Measurements from ENCODE around the gene DRP2.
"Not testable (repeated sequence)": the region's sequence is repeated elsewhere in the genome, so short reads cannot be mapped to it uniquely, and the experiment has no call there.

Gene DRP2, protein sequence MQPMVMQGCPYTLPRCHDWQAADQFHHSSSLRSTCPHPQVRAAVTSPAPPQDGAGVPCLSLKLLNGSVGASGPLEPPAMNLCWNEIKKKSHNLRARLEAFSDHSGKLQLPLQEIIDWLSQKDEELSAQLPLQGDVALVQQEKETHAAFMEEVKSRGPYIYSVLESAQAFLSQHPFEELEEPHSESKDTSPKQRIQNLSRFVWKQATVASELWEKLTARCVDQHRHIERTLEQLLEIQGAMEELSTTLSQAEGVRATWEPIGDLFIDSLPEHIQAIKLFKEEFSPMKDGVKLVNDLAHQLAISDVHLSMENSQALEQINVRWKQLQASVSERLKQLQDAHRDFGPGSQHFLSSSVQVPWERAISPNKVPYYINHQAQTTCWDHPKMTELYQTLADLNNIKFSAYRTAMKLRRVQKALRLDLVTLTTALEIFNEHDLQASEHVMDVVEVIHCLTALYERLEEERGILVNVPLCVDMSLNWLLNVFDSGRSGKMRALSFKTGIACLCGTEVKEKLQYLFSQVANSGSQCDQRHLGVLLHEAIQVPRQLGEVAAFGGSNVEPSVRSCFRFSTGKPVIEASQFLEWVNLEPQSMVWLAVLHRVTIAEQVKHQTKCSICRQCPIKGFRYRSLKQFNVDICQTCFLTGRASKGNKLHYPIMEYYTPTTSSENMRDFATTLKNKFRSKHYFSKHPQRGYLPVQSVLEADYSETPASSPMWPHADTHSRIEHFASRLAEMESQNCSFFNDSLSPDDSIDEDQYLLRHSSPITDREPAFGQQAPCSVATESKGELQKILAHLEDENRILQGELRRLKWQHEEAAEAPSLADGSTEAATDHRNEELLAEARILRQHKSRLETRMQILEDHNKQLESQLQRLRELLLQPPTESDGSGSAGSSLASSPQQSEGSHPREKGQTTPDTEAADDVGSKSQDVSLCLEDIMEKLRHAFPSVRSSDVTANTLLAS

DNA sequence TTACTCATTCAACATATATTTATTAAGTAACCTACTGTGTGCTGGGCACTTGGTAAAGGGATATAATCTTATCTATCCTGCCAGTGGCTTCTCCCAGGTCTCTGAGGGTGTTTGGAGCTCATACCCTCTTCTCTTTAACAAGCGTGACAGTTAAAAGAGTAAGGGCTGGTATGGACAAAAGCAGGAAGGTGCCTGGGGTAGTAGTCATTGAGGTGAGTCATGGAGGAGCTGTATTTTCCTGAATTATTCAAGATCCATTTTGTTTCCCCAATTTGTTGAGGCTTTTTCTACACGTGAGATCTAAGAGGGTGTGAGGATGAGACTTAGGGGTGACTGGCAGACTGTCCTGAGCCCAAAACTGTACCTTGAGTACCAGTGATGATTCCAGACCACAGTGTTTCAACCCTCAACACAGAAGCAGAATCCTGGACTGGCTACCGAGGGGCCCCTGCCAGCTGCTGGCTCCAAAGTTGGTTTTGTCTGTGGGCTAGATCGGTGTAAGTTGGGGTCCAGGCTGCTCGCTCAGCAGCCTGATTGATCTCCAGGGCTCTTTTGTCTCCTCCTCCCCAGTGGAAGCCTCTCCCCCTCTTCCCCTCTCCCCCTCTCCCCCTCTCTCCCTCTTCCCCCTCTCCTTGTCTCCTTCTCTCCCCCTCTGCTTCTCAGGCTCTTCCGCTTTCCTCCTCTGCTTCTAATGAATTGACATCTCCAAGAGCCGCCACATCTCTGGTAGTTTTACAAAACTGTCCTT is at the start of gene DRP2:
Gene DRP2, plus strand, starts transcription at position 671 of the 748 bp plus-strand sequence. CDS start 11,862 bp downstream, outside the sequence.
- DNase-seq (ENCODE audit: low spot score), result no peak

DNA sequence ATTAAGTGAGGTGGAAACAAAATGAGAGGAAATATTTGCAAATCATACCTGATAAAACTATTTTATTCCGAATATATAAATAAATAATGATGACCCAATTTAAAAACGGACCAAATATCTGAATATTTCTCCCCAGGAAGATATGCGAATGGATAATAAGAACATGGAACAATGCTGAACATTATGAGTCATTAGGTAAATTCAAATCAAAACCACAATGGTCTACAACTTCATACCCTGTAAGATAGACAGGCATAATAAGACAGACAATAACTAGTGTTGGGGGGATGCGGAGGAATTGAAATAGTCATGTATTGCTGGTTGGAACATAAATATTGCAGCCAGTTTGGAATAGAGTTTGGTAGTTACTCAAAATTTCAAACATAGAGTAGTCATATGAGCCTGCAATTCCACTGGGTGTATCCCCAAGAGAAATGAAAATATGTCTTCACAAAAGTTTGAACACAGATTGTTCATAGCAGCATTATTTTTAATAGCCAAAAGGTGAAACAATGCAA is 47.6 kb upstream of the DRP2 start:
- DNase-seq (ENCODE audit: low spot score), result no peak

DNA sequence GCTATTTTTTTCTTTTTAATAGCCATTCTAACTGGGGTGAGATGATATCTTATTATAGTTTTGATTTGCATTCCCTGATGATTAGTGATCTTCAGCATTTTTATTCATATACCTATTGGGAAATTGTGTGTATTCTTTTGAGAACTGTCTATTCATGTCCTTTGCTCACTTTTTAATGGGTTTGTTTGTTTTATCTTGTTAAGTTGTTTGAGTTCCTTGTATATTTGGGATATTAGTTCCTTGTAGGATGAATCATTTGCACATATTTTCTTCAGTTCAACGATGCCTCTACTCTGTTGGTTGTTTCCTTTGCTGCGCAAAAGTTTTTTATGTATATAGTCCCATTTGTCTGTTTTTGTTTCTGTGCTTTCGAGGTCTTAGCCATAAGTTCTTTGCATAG is 43.1 kb upstream of the DRP2 start:
- no peak for DNase-seq (ENCODE audit: low spot score)

DNA sequence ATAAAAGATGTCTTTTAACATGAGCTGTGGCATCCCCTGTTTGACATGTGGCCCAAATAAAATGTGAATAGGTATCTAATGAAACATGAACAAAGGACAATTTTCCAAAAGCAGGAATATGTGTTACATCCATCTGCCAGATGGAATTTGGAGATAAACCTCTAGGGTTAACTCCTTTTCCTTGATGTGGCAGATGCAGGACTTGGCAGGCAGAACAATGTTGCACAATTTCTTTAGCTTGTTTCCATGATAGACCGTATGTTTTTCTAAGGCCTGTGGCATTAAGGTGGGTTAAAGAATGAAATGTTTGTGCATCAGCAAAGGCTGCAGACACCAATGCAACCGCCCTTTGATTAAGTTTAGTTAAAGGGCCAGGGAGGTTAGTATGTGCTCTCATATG is 34.7 kb upstream of the DRP2 start:
- DNase-seq (ENCODE audit: low spot score), result not testable (repeated sequence)

DNA sequence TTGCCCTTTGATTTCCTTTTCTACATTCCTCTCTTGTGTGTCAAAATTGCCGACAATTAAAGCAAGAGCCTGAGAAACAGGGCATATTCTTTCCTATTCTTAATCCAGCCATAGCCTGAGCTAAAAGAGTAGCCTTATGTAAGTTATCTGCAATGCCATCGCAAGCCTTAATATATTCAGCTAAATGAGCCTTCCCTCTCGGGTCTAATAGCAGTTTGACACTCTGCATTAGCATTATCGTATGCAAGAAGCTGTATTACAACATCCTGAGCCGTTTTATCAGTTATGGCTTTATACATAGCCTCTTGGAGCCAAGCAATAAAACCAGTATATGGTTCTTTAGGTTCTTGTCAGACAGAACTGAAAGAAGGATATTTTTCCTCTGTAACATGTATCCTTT is 31.6 kb upstream of the DRP2 start:
- not testable (repeated sequence) for DNase-seq (ENCODE audit: low spot score)

DNA sequence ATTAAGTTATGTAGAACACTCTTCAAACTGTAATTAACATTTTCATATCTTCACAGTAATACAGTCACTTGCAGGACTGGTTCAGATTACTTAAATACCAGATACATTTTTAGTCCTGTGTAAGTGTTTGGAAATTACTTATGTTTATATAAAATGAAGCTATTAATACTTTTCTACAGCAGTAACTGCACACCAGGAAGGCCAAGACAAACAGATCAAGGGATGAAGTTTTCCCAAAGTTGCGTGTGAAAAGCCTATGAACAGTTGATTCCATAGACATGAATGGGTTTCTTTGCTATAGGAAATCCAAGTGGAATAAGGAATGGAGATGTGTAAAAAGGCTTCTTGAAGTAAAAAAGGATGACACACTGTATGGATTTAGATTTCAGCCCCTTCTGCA is 28.9 kb upstream of the DRP2 start:
- no peak for DNase-seq (ENCODE audit: low spot score)

DNA sequence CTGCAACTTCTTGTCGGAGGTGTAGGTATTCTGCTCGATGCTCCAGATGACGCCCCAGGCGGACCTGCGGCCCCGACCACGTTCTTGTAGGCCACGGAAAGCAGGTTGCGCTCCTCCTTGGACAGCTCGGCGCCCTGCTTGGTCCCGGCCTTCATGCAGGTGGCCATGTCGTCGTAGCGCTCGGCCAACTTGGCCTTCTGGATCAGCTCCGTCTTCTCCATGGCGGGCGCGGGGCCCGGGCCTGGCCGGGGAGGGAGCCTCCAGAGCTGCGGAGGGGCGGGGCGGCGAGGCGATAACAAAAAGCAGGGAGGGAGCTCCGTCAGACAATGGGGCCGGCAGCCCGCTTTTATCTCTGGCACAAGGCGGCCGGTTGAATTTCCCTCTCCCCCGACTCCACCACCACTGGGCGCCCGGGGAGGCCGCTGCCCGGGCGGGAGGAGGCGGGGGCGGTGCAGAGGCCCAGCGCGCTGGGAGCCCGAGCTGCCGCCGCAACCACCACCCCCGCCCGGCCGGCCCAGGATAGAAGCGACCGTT is 28.3 kb upstream of the DRP2 start:
- no peak for DNase-seq (ENCODE audit: low spot score)

DNA sequence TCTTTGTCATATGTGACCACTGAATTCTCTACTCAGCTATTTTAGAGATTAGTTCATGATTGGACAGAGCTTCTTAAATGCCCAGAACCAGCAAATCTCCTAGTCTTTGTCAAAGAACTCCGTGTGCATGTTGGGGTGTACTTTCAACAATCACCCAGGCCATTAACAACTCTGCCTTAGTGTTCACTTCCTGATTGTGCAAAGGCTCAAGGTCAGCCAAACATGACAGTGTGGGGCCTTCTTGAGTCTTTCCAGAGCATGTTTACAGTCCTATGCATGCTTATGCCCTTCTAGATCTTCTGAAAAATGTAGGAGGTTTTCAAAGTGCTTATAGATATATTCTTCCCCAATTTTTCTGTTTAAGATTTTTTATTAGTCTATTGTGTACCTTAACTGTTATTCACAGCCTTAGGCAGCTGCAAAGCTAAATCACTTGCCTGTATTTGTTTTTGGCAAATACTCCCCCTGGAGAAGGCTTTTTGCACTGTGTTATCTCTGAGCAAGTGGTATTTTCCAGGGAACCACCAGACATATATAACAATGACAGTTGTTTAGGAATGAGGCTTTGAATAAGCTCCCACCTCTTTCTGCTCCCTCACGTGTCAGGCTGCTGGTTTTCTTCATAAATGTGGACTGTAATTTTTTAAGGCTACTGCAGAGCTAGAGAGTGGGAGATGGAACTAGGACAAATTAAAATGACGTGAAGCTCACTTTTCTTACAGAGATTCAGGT is 24.0 kb upstream of the DRP2 start:
- DNase-seq (ENCODE audit: low spot score), result peak; percentile 31

DNA sequence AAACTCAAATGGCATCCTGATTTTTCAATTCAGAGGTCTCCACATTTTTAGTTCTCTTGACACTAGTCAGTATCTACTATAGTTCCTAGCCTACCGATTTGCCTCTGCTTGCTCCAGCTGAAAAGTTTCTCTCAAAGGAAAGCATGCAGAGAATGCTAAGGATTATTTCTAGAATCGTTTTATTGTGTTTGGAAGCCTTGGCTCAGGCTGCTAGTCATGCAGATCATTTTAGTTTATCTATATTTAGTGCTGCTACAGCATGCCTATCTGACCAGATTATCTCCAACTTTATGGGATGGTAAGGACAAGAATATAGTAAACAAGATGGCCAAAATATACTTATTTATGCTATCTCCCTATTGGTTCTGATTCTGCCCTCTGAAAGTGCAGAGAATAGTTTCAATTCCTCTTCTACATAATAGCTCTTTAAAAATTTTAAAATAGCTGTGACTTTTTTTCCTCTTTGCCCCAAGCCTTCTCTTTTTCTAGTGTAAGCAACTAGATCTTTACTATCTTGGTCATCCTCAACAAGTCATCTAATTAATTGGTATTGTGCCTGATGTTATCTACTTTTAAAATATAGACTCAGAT is 15.7 kb upstream of the DRP2 start:
- DNase-seq (ENCODE audit: low spot score), result no peak

DNA sequence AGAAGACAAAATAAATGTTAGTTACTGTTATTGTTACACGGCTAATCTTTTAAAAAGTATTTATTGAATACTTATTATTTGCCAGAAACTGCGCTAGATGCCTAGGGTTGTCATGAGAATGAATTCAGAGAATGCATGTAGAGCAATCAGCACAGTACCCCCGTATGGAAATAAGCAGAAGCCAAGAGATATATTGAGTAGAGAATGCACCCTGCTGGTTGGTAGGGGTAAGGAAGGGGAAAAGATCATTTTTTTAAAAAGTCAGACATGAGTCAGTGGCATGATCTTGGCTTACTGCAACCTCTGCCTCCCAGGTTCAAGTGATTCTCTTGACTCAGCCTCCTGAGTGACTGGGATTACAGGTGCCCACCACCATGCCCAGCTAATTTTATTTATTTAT is 13.1 kb upstream of the DRP2 start:
- DNase-seq (ENCODE audit: low spot score), result peak; percentile 32

DNA sequence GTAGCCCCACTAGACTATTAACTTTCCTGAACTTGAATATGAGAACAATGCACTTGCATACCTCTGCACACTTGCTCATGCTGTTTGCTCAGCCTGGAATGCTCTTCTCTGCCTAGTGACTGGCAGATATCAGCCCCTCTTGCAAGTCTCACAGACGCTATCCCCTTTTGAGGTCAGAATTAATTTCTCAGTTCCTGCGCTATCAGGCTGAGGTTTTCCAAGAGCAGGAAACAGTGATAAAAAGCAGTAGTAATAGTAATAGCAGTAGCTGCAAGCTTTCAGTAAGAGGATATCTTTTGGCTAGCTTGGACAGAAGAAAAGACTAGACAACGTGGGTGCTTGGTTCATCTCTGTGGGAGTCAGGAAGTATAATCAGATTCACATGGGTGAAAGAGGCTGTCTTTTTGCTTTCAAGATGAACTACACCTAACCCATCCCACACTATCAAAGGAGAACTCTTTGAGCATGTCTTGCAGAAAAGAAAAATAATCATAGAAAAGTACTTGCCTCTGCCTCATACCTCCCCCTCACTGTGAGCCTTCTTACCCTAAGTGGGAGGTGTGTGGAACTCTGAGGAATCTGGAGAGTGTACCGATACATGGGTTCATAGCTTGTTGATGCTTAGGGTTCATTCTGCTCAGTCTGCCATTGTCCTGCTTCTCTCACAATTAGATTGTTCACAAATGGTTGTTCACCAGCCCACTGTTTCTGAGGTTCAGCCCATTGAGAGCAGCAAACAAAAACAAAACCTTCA is 11.3 kb upstream of the DRP2 start:
- no peak for DNase-seq (ENCODE audit: low spot score)

DNA sequence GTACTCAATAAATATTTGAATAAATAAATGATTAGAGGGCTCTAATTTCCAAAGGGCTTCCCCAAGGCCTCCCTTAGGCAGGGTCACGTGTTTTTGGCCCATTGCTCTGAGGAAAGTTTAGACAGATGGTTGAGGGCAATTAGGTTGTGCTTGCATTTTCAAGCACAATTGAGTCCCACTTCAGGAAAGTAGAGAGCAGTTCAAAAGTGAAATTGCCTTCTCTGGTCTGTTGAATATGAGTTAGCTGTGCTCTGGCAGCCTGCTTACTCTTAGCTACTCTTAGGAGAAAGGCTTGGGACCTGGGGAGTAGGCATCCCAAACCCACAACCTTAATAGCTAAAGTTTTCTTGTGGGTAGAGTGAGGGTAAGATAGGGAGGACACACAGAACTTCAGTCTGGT is 9.0 kb upstream of the DRP2 start:
- DNase-seq (ENCODE audit: low spot score), result no peak

DNA sequence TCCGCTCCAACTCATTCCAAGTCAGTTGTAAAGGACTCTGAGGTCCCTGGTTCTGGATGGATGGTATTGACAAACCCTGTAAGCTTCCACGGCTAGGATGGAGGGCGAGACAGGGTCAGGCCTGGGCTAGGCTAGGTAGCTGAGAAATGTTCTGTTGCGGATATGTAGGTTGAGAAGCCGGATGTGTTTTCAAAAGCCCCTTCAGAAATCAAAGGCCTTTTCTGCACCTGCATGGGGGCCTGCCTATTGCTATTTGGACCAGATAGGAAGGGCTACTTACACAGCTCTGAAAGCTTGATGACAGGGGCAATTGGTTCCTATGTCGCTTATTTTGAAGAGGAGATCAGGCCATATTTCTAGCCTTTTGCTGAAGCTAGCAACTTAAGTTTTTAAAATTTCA is 1.9 kb upstream of the DRP2 start:
- DNase-seq (ENCODE audit: low spot score), result no peak

DNA sequence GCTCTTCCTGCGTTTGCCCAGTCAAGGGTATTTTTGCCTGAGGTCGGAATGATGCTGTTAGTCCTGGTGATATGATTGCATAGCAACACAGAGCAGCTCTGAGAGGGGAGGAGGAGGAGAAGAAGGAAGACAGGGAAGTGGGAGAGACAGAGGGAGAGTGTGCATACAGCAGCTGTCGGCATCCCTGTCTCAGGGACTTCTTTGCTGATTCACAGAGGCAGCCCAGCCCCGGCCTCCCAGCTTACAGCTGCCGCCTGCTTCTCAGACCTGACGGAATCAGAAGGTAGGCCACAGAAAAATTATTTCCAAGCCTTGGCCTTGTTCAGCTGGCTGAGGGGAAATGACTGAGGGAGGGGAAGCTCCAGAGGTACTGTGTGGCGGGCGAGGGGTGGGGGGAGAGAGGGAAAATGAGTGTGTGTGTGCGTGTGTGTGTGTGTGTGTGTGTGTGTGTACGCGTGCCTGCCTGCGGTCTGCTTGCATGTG is 319 bp downstream of the DRP2 start:
- no peak for DNase-seq (ENCODE audit: low spot score)

DNA sequence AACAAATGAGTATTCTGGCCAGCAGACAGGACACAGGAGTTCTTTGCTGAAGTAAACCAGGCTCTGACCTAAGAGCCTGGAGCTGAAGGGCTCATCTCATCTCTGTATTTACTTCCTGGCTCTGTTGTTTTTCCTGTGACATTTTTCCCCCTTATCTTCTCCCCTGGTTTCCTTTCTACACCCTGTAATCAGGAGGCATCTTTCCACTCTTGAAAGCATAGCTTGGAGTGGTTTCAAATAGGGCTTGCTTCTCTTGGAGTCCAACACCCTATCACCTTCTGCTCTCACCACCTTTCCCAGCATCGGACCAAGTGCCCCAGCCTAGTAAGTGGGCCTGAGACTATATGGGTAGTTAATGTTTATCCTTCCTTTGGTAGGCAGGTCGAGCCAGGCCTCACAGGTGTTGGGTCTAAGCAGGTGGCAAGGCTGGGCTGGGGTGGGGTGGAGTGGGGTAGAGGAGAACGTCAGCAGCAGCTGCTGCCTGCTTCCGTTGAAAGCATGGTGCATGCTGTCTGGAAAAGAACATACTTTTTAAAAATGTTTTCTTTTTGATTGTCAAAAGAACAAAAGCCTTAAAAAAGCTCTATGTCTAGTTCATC is 1.2 kb downstream of the DRP2 start:
- DNase-seq (ENCODE audit: low spot score), result no peak

DNA sequence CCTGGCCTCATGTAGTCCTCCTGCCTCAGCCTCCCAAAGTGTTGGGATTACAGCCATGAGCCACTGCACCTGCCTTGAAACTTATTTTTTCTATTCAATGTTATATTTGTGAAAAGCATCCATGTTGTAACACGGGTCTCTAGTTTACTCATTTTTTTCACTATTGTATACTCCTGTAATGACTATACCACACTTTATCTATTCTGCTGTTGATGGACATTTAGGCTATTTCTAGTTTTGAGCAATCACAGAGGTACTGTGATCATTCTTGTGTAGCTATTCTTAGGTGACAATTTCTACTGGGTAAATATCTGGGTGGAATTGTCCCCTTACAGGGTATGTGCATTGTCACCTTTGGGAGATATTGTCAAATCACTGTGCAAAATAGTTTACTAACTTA is 3.6 kb downstream of the DRP2 start:
- DNase-seq (ENCODE audit: low spot score), result no peak

DNA sequence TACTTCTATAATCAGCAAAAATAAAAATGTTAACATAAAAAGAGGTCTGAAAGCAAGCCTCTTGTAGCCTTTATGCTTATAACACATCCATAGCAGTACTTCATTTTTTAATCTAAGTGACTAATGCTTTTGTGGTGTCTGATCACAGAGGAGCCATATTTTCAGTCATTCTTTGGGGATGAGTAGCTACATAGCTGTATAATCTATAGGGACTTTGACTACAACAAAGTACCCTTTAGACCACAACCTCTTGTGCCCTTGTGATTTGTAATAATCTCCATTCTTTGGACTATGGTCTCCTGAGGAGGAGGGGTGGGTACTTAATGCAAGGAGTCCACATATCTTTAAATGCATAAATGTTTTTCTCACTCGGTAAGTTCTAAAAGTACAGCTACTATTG is 9.6 kb downstream of the DRP2 start:
- DNase-seq (ENCODE audit: low spot score), result no peak

DNA sequence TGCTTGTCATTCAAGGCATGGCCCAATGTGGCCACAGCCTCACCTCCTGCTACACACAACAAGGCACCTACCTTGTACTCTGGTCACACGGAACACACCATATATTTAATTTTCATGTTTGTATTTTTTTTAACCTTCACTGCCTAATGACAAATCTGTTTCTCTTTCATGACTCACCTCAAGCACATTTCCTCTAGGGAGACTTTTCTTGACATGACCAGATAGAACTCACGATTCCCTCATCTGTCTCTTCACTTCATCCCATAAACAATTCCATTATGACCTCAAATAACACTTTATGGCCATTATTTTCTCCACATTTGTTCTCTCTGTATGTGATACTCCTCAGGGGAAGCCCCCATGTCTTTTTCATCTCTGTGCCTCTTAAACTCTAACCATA is 11.1 kb downstream of the DRP2 start:
- DNase-seq (ENCODE audit: low spot score), result no peak

DNA sequence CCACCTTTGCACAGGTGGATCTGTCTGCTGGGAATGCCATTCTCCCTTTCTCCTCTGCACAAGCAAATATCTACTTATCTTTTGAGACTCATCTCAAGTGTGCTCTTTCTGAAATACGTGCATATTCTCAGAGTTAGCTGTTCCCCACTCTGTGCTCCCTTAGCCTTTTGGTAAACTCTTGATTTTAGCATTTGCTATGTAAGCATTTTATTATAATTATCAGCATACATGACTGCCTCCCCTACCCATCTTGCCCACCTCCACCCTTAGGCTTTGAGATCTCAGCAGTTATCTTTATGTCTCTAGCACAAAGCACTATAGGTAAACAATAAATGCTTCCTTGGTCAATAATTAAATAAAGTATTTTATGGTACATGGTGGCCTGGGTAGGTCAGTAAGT is 11.5 kb downstream of the DRP2 start:
- no peak for DNase-seq (ENCODE audit: low spot score)

All from HuH-7 (cell line).